Osteoblast (primary cell): ENCODE results near the gene LIX1. TPM values are rescaled to one million over a fixed set of nuclear protein-coding genes. Genes with fewer than 3 reads are reported as not detected.

Experiments used
- DNase-seq: peaks from one replicate; pipeline ENCODE4 v3.0.0; 2011; ENCODE audit warnings: low spot score, mixed read lengths; ENCODE audit not compliant: insufficient read length; ENCODE audit errors: missing footprints
- H2AFZ ChIP-seq: 2 replicates; pipeline ENCODE4 v1.6.0; 2011; ENCODE audit warnings: mild to moderate bottlenecking, low read length
- H3K27ac ChIP-seq: 2 replicates; pipeline ENCODE4 v1.5.1; 2011; ENCODE audit warnings: mild to moderate bottlenecking, low read depth, low read length, moderate library complexity
- H3K27me3 ChIP-seq: 2 replicates; pipeline ENCODE4 v1.6.0; 2012; ENCODE audit warnings: mild to moderate bottlenecking, control low read depth, inconsistent platforms, low read length, moderate library complexity; ENCODE audit not compliant: insufficient read depth
- H3K36me3 ChIP-seq: 2 replicates; pipeline ENCODE4 v1.5.1; 2011; ENCODE audit warnings: mild to moderate bottlenecking, low read length, control low read depth, moderate library complexity; ENCODE audit not compliant: insufficient read depth
- H3K4me1 ChIP-seq: 2 replicates; pipeline ENCODE4 v1.5.1; 2011; ENCODE audit warnings: mild to moderate bottlenecking, low read length, control low read depth, moderate library complexity; ENCODE audit not compliant: insufficient read depth
- H3K4me2 ChIP-seq: 2 replicates; pipeline ENCODE4 v1.6.0; 2011; ENCODE audit warnings: mild to moderate bottlenecking, low read length; ENCODE audit not compliant: insufficient read depth
- H3K4me3 ChIP-seq: fragments of 200-600 bp; sonication (generic); 3 replicates; pipeline ENCODE4 v1.5.1; 2012; ENCODE audit warnings: mild to moderate bottlenecking, low read length, inconsistent platforms; ENCODE audit not compliant: insufficient read depth
- H3K79me2 ChIP-seq: 2 replicates; pipeline ENCODE4 v1.6.0; 2012; ENCODE audit warnings: mild to moderate bottlenecking, low read length, control low read depth, inconsistent platforms; ENCODE audit not compliant: insufficient read depth
- H3K9me3 ChIP-seq: 2 replicates; pipeline ENCODE4 v1.5.1; 2011; ENCODE audit warnings: low read depth, low read length, control low read depth
- H4K20me1 ChIP-seq: 2 replicates; pipeline ENCODE4 v1.6.0; 2012; ENCODE audit warnings: mild to moderate bottlenecking, low read length, control low read depth; ENCODE audit not compliant: insufficient read depth
- total RNA-seq: library from RNA; depleted of rRNA; stranded (reverse); fragments of >200 nt; gene quantifications from 2 replicates; pipeline ENCODE4 v1.2.3, GENCODE V29; 2012
- TF ChIP-seq, protein P1 (sequence below): IDR thresholded peaks from 2 replicates; pipeline ENCODE4 v1.5.1; 2011; ENCODE audit warnings: mild to moderate bottlenecking, low read depth, low read length, moderate library complexity; ENCODE audit errors: extremely low read depth

Gene LIX1
- total RNA-seq, 1 donor, result not detected

DNA sequence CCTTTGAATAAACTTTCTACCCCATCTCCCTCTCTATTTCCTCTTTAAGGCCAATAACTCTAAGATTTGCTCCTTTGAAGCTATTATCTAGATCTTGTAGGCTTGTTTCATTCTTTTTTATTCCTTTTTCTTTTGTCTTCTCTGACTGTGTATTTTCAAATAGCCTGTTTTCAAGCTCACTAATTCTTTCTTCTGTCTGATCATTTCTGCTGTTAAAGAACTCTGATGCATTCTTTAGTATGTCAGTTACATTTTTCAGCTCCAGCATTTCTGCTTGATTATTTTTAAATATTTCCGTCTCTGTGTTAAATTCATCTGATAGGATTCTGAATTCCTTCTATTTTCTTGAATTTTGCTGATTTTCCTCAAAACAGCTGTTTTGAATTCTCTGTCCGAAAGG is 15.3 kb upstream of the LIX1 start:
- H3K27ac ChIP-seq, result no peak overlapping the region
- DNase-seq, result no peak
- peaks cover 7% of the 10 kb centered on the region for H3K9me3 ChIP-seq
- TF ChIP-seq, protein P1, sequence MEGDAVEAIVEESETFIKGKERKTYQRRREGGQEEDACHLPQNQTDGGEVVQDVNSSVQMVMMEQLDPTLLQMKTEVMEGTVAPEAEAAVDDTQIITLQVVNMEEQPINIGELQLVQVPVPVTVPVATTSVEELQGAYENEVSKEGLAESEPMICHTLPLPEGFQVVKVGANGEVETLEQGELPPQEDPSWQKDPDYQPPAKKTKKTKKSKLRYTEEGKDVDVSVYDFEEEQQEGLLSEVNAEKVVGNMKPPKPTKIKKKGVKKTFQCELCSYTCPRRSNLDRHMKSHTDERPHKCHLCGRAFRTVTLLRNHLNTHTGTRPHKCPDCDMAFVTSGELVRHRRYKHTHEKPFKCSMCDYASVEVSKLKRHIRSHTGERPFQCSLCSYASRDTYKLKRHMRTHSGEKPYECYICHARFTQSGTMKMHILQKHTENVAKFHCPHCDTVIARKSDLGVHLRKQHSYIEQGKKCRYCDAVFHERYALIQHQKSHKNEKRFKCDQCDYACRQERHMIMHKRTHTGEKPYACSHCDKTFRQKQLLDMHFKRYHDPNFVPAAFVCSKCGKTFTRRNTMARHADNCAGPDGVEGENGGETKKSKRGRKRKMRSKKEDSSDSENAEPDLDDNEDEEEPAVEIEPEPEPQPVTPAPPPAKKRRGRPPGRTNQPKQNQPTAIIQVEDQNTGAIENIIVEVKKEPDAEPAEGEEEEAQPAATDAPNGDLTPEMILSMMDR, result no peak
- H3K79me2 ChIP-seq, result no peaks in the 10 kb centered on the region
- no peaks in the 10 kb centered on the region for H3K4me1 ChIP-seq
- H2AFZ ChIP-seq, result no peak overlapping the region
- H3K4me3 ChIP-seq, result no peak overlapping the region
- H3K4me2 ChIP-seq, result no peak overlapping the region
- no peaks in the 10 kb centered on the region for H3K27me3 ChIP-seq
- no peaks in the 10 kb centered on the region for H4K20me1 ChIP-seq
- H3K36me3 ChIP-seq, result peaks cover 26% of the 10 kb centered on the region

DNA sequence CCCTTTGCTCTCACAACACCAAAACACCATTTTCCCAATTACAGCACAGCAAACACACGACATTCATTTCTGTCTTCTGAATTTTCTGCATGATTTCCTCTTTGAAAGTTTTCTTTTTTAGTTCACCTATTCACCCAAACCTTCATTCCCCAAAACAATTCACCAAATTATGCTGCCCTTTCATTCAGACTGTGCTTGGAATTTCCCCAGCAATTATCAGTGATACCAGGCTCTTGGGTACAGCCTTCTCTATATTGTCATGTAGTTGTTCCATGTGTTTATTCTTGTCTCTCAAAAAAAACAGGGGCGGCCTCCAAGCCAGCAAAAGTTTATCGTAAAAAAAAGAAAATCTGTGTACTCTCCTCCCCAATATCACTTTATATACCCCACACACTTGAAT is 9.0 kb upstream of the LIX1 start:
- no peaks in the 10 kb centered on the region for H3K79me2 ChIP-seq
- H3K27ac ChIP-seq, result no peak overlapping the region
- H2AFZ ChIP-seq, result no peak overlapping the region
- no peaks in the 10 kb centered on the region for H3K4me1 ChIP-seq
- no peaks in the 10 kb centered on the region for H4K20me1 ChIP-seq
- H3K4me2 ChIP-seq, result no peak overlapping the region
- H3K36me3 ChIP-seq, result no peaks in the 10 kb centered on the region
- H3K9me3 ChIP-seq, result no peaks in the 10 kb centered on the region
- no peak overlapping the region for H3K4me3 ChIP-seq
- H3K27me3 ChIP-seq, result peaks cover 4% of the 10 kb centered on the region
- TF ChIP-seq, protein P1, result no peak
- DNase-seq, result no peak

DNA sequence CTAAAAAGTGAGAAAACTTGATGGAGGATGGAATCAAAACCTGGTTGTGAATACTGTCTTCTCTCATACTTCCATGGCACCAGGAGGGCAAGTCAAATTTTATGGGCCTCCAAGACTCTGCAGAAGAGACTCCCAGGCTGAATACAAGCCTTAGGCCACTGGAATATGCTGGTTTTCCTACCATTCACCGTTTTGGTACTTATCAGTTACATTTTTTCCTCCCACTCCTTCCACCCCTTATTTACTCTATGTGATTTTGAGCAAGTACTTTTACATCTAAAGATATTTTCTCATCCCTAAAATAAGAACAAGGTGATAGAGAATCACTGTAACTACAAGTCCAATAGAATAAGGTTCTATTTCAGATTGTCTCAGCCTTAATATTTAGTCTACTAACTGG is 8.0 kb upstream of the LIX1 start:
- no peak overlapping the region for H3K4me2 ChIP-seq
- H3K4me1 ChIP-seq, result no peaks in the 10 kb centered on the region
- H3K27me3 ChIP-seq, result peaks cover 4% of the 10 kb centered on the region
- TF ChIP-seq, protein P1, result no peak
- no peak overlapping the region for H3K4me3 ChIP-seq
- no peak overlapping the region for H2AFZ ChIP-seq
- no peaks in the 10 kb centered on the region for H4K20me1 ChIP-seq
- H3K9me3 ChIP-seq, result no peaks in the 10 kb centered on the region
- H3K27ac ChIP-seq, result no peak overlapping the region
- DNase-seq, result no peak
- no peaks in the 10 kb centered on the region for H3K79me2 ChIP-seq
- no peaks in the 10 kb centered on the region for H3K36me3 ChIP-seq

DNA sequence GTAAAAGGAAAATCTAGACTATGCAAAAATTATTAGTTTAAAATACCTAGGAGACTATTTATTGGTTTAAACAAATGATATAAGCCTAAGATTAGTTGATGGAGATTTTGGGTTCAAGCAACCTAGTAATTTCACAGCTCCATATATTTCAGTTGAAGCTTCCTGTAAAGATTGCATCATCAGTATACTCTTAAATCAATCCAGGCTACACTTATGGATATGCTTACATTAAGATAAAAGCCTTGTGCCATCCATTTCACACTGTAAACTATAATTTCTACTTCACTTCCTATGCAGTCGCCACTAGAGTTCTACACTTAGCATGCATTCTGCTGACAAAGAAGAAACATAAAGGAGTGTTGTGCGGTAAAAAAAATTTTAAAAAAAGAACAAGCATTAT is 7.3 kb upstream of the LIX1 start:
- Histone ChIP-seq H3K4me3 (no peak overlapping the region), H3K4me1 (no peaks in the 10 kb centered on the region), H4K20me1 (no peaks in the 10 kb centered on the region)

More for the DNA sequence above, 7.3 kb upstream of the LIX1 start:
- Histone ChIP-seq H3K36me3 (no peaks in the 10 kb centered on the region), H3K27ac (no peak overlapping the region), H3K4me2 (no peak overlapping the region), H3K27me3 (peaks cover 4% of the 10 kb centered on the region), H3K79me2 (no peaks in the 10 kb centered on the region), H2AFZ (no peak overlapping the region), H3K9me3 (no peaks in the 10 kb centered on the region)
- TF ChIP-seq, protein P1, result no peak
- DNase-seq, result no peak
